ENCODE measurements around the gene JPH2.

- TF ChIP-seq CTCF (conservative IDR thresholded peaks at IDR 0.05), result no peak
- TF ChIP-seq ZFX (IDR thresholded peaks at IDR 0.05), result no peak
Observed at GRCh38 chr20:44206132-44206531, 19.1 kb upstream of the JPH2 start.

Data from C4-2B (cell line).